Osteoblast (primary cell): ENCODE data around the gene HRC. TPM values are rescaled to one million over a fixed set of nuclear protein-coding genes. Genes with fewer than 3 reads are reported as not detected.

Source experiments
- DNase-seq: peaks from one replicate; pipeline ENCODE4 v3.0.0; 2011; ENCODE audit warnings: low spot score, mixed read lengths; ENCODE audit not compliant: insufficient read length; ENCODE audit errors: missing footprints
- H2AFZ ChIP-seq: 2 replicates; pipeline ENCODE4 v1.6.0; 2011; ENCODE audit warnings: mild to moderate bottlenecking, low read length
- H3K27ac ChIP-seq: 2 replicates; pipeline ENCODE4 v1.5.1; 2011; ENCODE audit warnings: mild to moderate bottlenecking, low read depth, low read length, moderate library complexity
- H3K27me3 ChIP-seq: 2 replicates; pipeline ENCODE4 v1.6.0; 2012; ENCODE audit warnings: mild to moderate bottlenecking, control low read depth, inconsistent platforms, low read length, moderate library complexity; ENCODE audit not compliant: insufficient read depth
- H3K36me3 ChIP-seq: 2 replicates; pipeline ENCODE4 v1.5.1; 2011; ENCODE audit warnings: mild to moderate bottlenecking, low read length, control low read depth, moderate library complexity; ENCODE audit not compliant: insufficient read depth
- H3K4me1 ChIP-seq: 2 replicates; pipeline ENCODE4 v1.5.1; 2011; ENCODE audit warnings: mild to moderate bottlenecking, low read length, control low read depth, moderate library complexity; ENCODE audit not compliant: insufficient read depth
- H3K4me2 ChIP-seq: 2 replicates; pipeline ENCODE4 v1.6.0; 2011; ENCODE audit warnings: mild to moderate bottlenecking, low read length; ENCODE audit not compliant: insufficient read depth
- H3K4me3 ChIP-seq: fragments of 200-600 bp; sonication (generic); 3 replicates; pipeline ENCODE4 v1.5.1; 2012; ENCODE audit warnings: mild to moderate bottlenecking, low read length, inconsistent platforms; ENCODE audit not compliant: insufficient read depth
- H3K79me2 ChIP-seq: 2 replicates; pipeline ENCODE4 v1.6.0; 2012; ENCODE audit warnings: mild to moderate bottlenecking, low read length, control low read depth, inconsistent platforms; ENCODE audit not compliant: insufficient read depth
- H3K9me3 ChIP-seq: 2 replicates; pipeline ENCODE4 v1.5.1; 2011; ENCODE audit warnings: low read depth, low read length, control low read depth
- H4K20me1 ChIP-seq: 2 replicates; pipeline ENCODE4 v1.6.0; 2012; ENCODE audit warnings: mild to moderate bottlenecking, low read length, control low read depth; ENCODE audit not compliant: insufficient read depth
- total RNA-seq: library from RNA; depleted of rRNA; stranded (reverse); fragments of >200 nt; gene quantifications from 2 replicates; pipeline ENCODE4 v1.2.3, GENCODE V29; 2012
- TF ChIP-seq, protein P1 (sequence below): IDR thresholded peaks from 2 replicates; pipeline ENCODE4 v1.5.1; 2011; ENCODE audit warnings: mild to moderate bottlenecking, low read depth, low read length, moderate library complexity; ENCODE audit errors: extremely low read depth

Gene HRC
- total RNA-seq, 1 donor, result not detected

DNA sequence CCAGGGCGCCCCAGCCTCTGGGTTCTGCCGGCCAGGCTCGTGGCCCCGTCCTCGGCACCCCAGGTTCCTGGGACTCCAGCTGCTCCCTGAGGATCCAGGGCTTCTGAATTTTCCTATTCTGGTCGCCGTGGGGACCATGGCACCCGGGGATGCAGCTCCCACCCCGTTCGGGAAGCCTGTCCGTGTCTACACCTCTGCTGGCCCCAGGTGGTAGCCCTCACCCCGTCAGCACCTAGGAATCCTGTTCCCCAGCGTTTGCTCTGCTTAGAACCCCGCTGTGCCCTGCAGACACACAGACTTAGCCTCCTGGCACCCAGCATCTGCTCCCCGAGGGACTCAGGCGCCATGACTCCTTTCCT lies 34.9 kb downstream of the HRC start:
- no peaks in the 10 kb centered on the region for H3K9me3 ChIP-seq
- H2AFZ ChIP-seq, result no peak overlapping the region
- TF ChIP-seq, protein P1, sequence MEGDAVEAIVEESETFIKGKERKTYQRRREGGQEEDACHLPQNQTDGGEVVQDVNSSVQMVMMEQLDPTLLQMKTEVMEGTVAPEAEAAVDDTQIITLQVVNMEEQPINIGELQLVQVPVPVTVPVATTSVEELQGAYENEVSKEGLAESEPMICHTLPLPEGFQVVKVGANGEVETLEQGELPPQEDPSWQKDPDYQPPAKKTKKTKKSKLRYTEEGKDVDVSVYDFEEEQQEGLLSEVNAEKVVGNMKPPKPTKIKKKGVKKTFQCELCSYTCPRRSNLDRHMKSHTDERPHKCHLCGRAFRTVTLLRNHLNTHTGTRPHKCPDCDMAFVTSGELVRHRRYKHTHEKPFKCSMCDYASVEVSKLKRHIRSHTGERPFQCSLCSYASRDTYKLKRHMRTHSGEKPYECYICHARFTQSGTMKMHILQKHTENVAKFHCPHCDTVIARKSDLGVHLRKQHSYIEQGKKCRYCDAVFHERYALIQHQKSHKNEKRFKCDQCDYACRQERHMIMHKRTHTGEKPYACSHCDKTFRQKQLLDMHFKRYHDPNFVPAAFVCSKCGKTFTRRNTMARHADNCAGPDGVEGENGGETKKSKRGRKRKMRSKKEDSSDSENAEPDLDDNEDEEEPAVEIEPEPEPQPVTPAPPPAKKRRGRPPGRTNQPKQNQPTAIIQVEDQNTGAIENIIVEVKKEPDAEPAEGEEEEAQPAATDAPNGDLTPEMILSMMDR, result no peak
- H3K36me3 ChIP-seq, result no peaks in the 10 kb centered on the region
- H3K27me3 ChIP-seq, result peaks cover 11% of the 10 kb centered on the region
- no peaks in the 10 kb centered on the region for H3K79me2 ChIP-seq
- no peaks in the 10 kb centered on the region for H4K20me1 ChIP-seq
- H3K4me3 ChIP-seq, result no peak overlapping the region
- no peak overlapping the region for H3K4me2 ChIP-seq
- H3K4me1 ChIP-seq, result peaks cover 10% of the 10 kb centered on the region
- H3K27ac ChIP-seq, result no peak overlapping the region
- peak; percentile 58 for DNase-seq

DNA sequence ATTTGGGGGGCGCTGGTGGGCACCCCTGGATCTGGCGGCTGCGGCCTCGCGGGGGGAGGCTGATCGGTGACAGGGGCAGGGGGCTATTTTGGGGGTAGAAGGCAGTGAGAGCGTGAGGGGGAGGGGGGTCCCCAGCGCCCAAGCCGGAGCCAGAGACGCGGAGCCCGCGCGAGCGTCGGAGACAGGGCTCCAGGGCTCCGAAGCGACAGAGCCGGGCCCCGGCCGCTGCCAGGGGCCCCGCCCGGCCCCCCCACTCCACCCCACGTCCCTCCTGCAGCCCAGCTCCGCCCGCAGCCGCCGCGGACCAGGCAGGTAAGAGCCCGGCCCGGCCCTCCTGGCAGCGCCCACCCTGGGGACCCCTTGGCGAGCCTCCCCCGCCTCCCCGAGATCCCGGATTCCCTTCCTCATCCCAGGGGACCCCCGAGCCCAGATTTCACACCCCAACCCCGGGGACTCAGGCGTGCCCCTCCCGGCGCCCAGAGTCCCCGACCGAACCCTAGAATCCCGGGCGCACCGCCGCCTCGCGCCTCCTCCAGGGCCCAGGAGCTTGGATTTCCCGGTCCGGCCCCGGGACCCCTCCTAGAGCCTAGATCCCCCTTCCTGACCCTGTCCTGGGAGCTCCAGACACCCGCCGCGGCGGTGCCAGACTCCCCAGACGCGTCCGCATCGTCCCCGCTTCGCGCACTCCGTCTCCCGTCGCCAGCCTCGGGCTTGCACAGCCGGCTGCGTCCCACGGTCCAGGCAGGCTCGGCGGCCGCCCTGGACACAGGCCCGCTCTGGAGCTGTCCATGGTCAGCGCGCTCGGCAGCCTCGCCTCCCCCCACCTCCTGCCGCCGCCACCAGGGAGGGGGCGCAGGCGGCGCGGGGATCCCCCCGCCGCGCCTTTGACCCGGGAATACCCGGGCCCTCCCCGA lies 35.5 kb downstream of the HRC start, which contains the start of gene PPFIA3:
TSS of gene PPFIA3 (plus strand) at position 134 of the 914 bp plus-strand sequence. CDS start 8,330 bp downstream, outside the sequence.
- Histone ChIP-seq H3K27ac (peak within 1 kb of the TSS; percentile 78), H3K9me3 (no peaks in the 10 kb centered on the region)
- DNase-seq, result peak; percentile 98

DNA sequence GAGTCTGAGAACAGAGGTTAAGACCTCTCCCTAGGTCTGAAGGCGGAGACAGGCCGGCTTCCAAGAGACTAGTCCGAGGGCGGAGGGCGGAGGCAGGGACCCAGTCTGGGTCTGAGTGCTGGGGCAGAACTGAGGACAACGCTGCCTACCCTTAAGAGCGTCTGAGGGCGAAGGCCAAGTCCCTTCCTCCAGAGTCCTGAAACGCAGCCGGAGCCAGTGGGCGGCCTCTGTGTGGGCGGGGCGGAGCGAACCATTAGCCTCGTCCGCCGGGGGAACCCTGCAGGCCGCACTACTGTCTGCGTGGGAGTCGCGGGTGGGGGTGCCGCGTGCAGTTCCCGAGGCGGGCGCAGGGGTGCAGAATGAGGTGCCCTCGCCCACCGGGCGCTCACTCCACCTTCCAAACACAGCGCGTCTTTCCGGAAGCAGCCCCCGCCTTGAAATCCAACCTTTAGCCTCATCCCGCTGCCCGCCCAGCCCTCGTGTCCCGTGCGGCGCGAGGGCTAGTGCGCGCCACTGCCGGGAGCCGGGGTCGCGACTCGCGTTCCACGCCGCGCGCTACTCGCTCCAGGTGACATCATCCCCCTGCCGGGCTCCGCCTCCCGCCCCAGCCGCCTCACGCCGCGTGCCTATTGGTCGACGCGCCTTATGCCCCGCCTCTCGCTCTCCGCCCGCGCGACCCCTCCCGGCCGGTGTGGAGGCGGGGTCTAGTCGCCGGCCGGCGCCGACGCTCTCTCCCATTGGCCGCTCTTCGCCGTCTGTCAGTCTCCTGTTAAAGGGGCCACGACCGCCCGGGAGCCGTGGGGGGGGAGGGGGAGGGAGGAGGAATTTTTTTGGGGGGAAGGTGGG lies 36.4 kb downstream of the HRC start, which contains the start of gene C19orf73:
TSS of gene C19orf73 (minus strand) at position 579 of the 846 bp plus-strand sequence. CDS start at position 458, 121 bp downstream.
- Histone ChIP-seq H3K36me3 (no peaks in the 10 kb centered on the region), H3K27ac (peak within 1 kb of the TSS; percentile 78)
- peak; percentile 100 for DNase-seq

More for the DNA sequence above, 35.5 kb downstream of the HRC start, which contains the start of gene PPFIA3:
- H3K36me3 ChIP-seq, result no peaks in the 10 kb centered on the region
- H2AFZ ChIP-seq, result peak within 1 kb of the TSS; percentile 86
- no peaks in the 10 kb centered on the region for H3K79me2 ChIP-seq
- peak within 1 kb of the TSS; percentile 89 for H3K4me2 ChIP-seq
- H3K4me3 ChIP-seq, result peak within 1 kb of the TSS; percentile 78
- TF ChIP-seq, protein P1, result no peak
- no peaks in the 10 kb centered on the region for H4K20me1 ChIP-seq
- peaks cover 10% of the 10 kb centered on the region for H3K4me1 ChIP-seq
- peaks cover 11% of the 10 kb centered on the region for H3K27me3 ChIP-seq

More for the DNA sequence above, 36.4 kb downstream of the HRC start, which contains the start of gene C19orf73:
- peak within 1 kb of the TSS; percentile 78 for H3K4me3 ChIP-seq
- no peaks in the 10 kb centered on the region for H3K9me3 ChIP-seq
- TF ChIP-seq, protein P1, result no peak
- H3K27me3 ChIP-seq, result peaks cover 11% of the 10 kb centered on the region
- H2AFZ ChIP-seq, result peak within 1 kb of the TSS; percentile 86
- H4K20me1 ChIP-seq, result no peaks in the 10 kb centered on the region
- H3K4me2 ChIP-seq, result peak within 1 kb of the TSS; percentile 89
- H3K79me2 ChIP-seq, result peaks cover 1% of the 10 kb centered on the region
- H3K4me1 ChIP-seq, result peaks cover 12% of the 10 kb centered on the region
